ENCODE results near the gene DUOXA1.
"Not testable (repeated sequence)": the region's sequence is repeated elsewhere in the genome, so short reads cannot be mapped to it uniquely, and the experiment has no call there.

DUOXA1 gene

GRCh38 chr15:45112143-45112590, 17.5 kb downstream of the DUOXA1 start:
- DNase-seq: no peak

- DNase-seq: no peak
These were observed 18.1 kb downstream of the DUOXA1 start for GRCh38 chr15:45111390-45112142.

- no peak for DNase-seq
These were observed 19.3 kb downstream of the DUOXA1 start for GRCh38 chr15:45110256-45110820.

- DNase-seq: no peak
These were observed 21.6 kb downstream of the DUOXA1 start for GRCh38 chr15:45107941-45108630.

GRCh38 chr15:45106002-45106790, 23.5 kb downstream of the DUOXA1 start:
- no peak for DNase-seq

GRCh38 chr15:45105586-45105985, 24.1 kb downstream of the DUOXA1 start:
- DNase-seq: no peak

- not testable (repeated sequence) for DNase-seq
These were observed 25.5 kb downstream of the DUOXA1 start for GRCh38 chr15:45104170-45104569.

- DNase-seq: no peak
These were observed 27.5 kb downstream of the DUOXA1 start for GRCh38 chr15:45102226-45102625.

- DNase-seq: no peak
These were observed 27.9 kb downstream of the DUOXA1 start for GRCh38 chr15:45101749-45102148.

- no peak for DNase-seq
These were observed 28.6 kb downstream of the DUOXA1 start for GRCh38 chr15:45100884-45101625.

GRCh38 chr15:45099549-45100165, 30.0 kb downstream of the DUOXA1 start:
- DNase-seq: no peak

- DNase-seq: no peak
These were observed 32.2 kb downstream of the DUOXA1 start for GRCh38 chr15:45097466-45097865.

- no peak for DNase-seq
These were observed 34.0 kb downstream of the DUOXA1 start for GRCh38 chr15:45095661-45096060.

GRCh38 chr15:45094358-45094730, 35.3 kb downstream of the DUOXA1 start:
- no peak for DNase-seq

- no peak for DNase-seq
These were observed 35.9 kb downstream of the DUOXA1 start for GRCh38 chr15:45093622-45094357.

- no peak for DNase-seq
These were observed 36.7 kb downstream of the DUOXA1 start for GRCh38 chr15:45093013-45093412.

GRCh38 chr15:45091576-45091975, 38.1 kb downstream of the DUOXA1 start:
- no peak for DNase-seq

GRCh38 chr15:45091161-45091560, 38.5 kb downstream of the DUOXA1 start:
- DNase-seq: no peak

- DNase-seq: no peak
These were observed 39.8 kb downstream of the DUOXA1 start for GRCh38 chr15:45089712-45090373.

- DNase-seq: no peak
These were observed 40.6 kb downstream of the DUOXA1 start for GRCh38 chr15:45088801-45089711.
